GM12801 (cell line): Measurements from ENCODE around the gene KAZALD1.

Source experiments
- CTCF ChIP-seq: IDR thresholded peaks from one replicate; pipeline ENCODE4 v1.5.1; 2011; ENCODE audit warnings: control low read depth; ENCODE audit not compliant: insufficient read length; ENCODE audit errors: extremely low read depth

Gene KAZALD1

GRCh38 chr10:101047268-101047667 lies 14.5 kb upstream of the KAZALD1 start:
- no peak for TF ChIP-seq CTCF

GRCh38 chr10:101047961-101048892 lies 13.6 kb upstream of the KAZALD1 start:
- no peak for TF ChIP-seq CTCF

GRCh38 chr10:101050208-101051069 lies 11.3 kb upstream of the KAZALD1 start:
- no peak for TF ChIP-seq CTCF

GRCh38 chr10:101052285-101052684 lies 9.5 kb upstream of the KAZALD1 start:
- no peak for TF ChIP-seq CTCF

GRCh38 chr10:101053516-101053915 lies 8.3 kb upstream of the KAZALD1 start:
- TF ChIP-seq CTCF, result no peak

GRCh38 chr10:101054351-101054750 lies 7.4 kb upstream of the KAZALD1 start:
- no peak for TF ChIP-seq CTCF

- TF ChIP-seq CTCF, result no peak
Measured at GRCh38 chr10:101054876-101055275, 6.9 kb upstream of the KAZALD1 start.
